ENCODE results near the gene TLE6.

DNA sequence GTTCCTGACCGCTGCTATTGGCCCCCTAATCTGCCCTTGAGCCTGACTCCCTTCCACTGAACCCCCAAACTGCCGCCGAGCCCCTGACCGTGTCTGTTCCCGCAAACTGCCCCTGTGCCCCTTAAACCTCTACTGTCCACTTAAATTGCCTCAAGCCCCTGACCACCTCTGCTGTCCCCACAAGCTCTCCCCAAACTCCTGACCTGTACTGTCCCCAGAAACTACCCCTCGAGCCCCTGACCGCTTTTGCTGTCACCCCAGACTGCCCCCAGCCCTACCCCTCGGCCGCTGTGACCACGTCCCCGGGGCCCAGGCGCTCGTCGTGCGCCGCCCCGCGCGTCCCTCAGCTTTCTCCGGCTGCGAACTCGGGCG, 33.0 kb upstream of the TLE6 start:
- TF ChIP-seq TARDBP (IDR thresholded peaks at IDR 0.05) (no peak), FOXK2 (IDR thresholded peaks at IDR 0.05) (no peak), LEF1 (IDR thresholded peaks at IDR 0.05; ENCODE audit: borderline replicate concordance) (no peak), SP1 (IDR thresholded peaks at IDR 0.05) (no peak), NFRKB (IDR thresholded peaks at IDR 0.05) (no peak), BHLHE40 (IDR thresholded peaks at IDR 0.05; ENCODE audit: borderline replicate concordance) (no peak), SUZ12 (IDR thresholded peaks at IDR 0.05) (no peak), FOXA1 (IDR thresholded peaks at IDR 0.05) (no peak), ELF4 (IDR thresholded peaks at IDR 0.05) (no peak), CTBP1 (IDR thresholded peaks at IDR 0.05; ENCODE audit: borderline replicate concordance) (no peak), ARNT (IDR thresholded peaks at IDR 0.05) (no peak), FOXM1 (IDR thresholded peaks at IDR 0.05; ENCODE audit: borderline replicate concordance) (no peak), ZNF384 (IDR thresholded peaks at IDR 0.05) (no peak), HDGF (IDR thresholded peaks at IDR 0.05; ENCODE audit: borderline replicate concordance) (no peak)
